Astrocyte (in vitro differentiated cells and primary cell): ENCODE measurements around the gene COL23A1. TPM values are rescaled to one million over a fixed set of nuclear protein-coding genes. Genes with fewer than 3 reads are reported as not detected.

Source experiments
- DNase-seq: peaks from one replicate; pipeline ENCODE4 v3.0.0-alpha.2; 2010; ENCODE audit warnings: low read depth
- FAIRE-seq: peaks from 2 replicates; lab custom pipeline; 2011; peaks lifted over from hg19 to GRCh38; lab: Jason Lieb, UNC
- H2AFZ ChIP-seq: 2 replicates; pipeline ENCODE4 v1.6.0; 2012; ENCODE audit warnings: low read depth, low read length, inconsistent platforms
- H3K27ac ChIP-seq: 2 replicates; pipeline ENCODE4 v1.5.1; 2011; ENCODE audit warnings: low read depth, low read length, inconsistent platforms
- H3K27me3 ChIP-seq: 2 replicates; pipeline ENCODE4 v1.6.0; 2011; ENCODE audit warnings: low read length, inconsistent platforms; ENCODE audit not compliant: insufficient read depth
- H3K36me3 ChIP-seq: 2 replicates; pipeline ENCODE4 v1.5.1; 2011; ENCODE audit warnings: low read length, inconsistent platforms; ENCODE audit not compliant: insufficient read depth
- H3K4me1 ChIP-seq: 2 replicates; pipeline ENCODE4 v1.5.1; 2011; ENCODE audit warnings: low read length, inconsistent platforms; ENCODE audit not compliant: insufficient read depth
- H3K4me2 ChIP-seq: 2 replicates; pipeline ENCODE4 v1.6.0; 2012; ENCODE audit warnings: low read length, inconsistent platforms
- H3K4me3 ChIP-seq: 2 replicates; pipeline ENCODE4 v1.5.1; 2011; ENCODE audit warnings: low read depth, mild to moderate bottlenecking, low read length, inconsistent platforms; ENCODE audit not compliant: insufficient read depth
- H3K79me2 ChIP-seq: 2 replicates; pipeline ENCODE4 v1.6.0; 2012; ENCODE audit warnings: mild to moderate bottlenecking, low read length, inconsistent platforms; ENCODE audit not compliant: insufficient read depth
- H3K9ac ChIP-seq: 2 replicates; pipeline ENCODE4 v1.6.0; 2012; ENCODE audit warnings: mild to moderate bottlenecking, low read length, inconsistent platforms
- H3K9me3 ChIP-seq: 2 replicates; pipeline ENCODE4 v1.5.1; 2012; ENCODE audit warnings: low read depth, mild to moderate bottlenecking, low read length, inconsistent platforms; ENCODE audit not compliant: insufficient read depth
- H4K20me1 ChIP-seq: 2 replicates; pipeline ENCODE4 v1.6.0; 2012; ENCODE audit warnings: low read length, inconsistent platforms; ENCODE audit not compliant: insufficient read depth
- H3K27ac Mint-ChIP-seq: one replicate; pipeline ENCODE4 v1.8.0; 2021; ENCODE audit warnings: mild to moderate bottlenecking, mixed read lengths; ENCODE audit not compliant: unreplicated experiment
- H3K27me3 Mint-ChIP-seq: one replicate; pipeline ENCODE4 v1.8.0; 2021; ENCODE audit warnings: low read depth, mixed read lengths; ENCODE audit not compliant: unreplicated experiment
- H3K36me3 Mint-ChIP-seq: one replicate; pipeline ENCODE4 v1.8.0; 2021; ENCODE audit warnings: low read depth, mixed read lengths; ENCODE audit not compliant: unreplicated experiment
- H3K4me1 Mint-ChIP-seq: one replicate; pipeline ENCODE4 v1.8.0; 2021; ENCODE audit warnings: low read depth, mixed read lengths; ENCODE audit not compliant: unreplicated experiment
- H3K4me3 Mint-ChIP-seq: one replicate; pipeline ENCODE4 v1.8.0; 2021; ENCODE audit warnings: mild to moderate bottlenecking, moderate library complexity, mixed read lengths; ENCODE audit not compliant: unreplicated experiment
- H3K9me3 Mint-ChIP-seq: one replicate; pipeline ENCODE4 v1.8.0; 2021; ENCODE audit warnings: mild to moderate bottlenecking, mixed read lengths; ENCODE audit not compliant: unreplicated experiment
- EZH2 ChIP-seq: IDR thresholded peaks from 2 replicates; pipeline ENCODE4 v1.6.1; 2012; ENCODE audit warnings: mild to moderate bottlenecking, low read length, inconsistent platforms; ENCODE audit not compliant: insufficient read depth
- total RNA-seq: library from RNA; stranded (reverse); gene quantifications from 2 replicates; pipeline ENCODE4 v1.2.1, GENCODE V29; 2021
- TF ChIP-seq, protein P1 (sequence below): IDR thresholded peaks from 2 replicates; pipeline ENCODE4 v1.5.1; 2011; ENCODE audit warnings: low read depth, mild to moderate bottlenecking, inconsistent platforms, low read length, moderate library complexity; ENCODE audit not compliant: insufficient read depth

COL23A1 gene
- total RNA-seq, 1 donor from 2014 or later: 0.16 TPM

DNA sequence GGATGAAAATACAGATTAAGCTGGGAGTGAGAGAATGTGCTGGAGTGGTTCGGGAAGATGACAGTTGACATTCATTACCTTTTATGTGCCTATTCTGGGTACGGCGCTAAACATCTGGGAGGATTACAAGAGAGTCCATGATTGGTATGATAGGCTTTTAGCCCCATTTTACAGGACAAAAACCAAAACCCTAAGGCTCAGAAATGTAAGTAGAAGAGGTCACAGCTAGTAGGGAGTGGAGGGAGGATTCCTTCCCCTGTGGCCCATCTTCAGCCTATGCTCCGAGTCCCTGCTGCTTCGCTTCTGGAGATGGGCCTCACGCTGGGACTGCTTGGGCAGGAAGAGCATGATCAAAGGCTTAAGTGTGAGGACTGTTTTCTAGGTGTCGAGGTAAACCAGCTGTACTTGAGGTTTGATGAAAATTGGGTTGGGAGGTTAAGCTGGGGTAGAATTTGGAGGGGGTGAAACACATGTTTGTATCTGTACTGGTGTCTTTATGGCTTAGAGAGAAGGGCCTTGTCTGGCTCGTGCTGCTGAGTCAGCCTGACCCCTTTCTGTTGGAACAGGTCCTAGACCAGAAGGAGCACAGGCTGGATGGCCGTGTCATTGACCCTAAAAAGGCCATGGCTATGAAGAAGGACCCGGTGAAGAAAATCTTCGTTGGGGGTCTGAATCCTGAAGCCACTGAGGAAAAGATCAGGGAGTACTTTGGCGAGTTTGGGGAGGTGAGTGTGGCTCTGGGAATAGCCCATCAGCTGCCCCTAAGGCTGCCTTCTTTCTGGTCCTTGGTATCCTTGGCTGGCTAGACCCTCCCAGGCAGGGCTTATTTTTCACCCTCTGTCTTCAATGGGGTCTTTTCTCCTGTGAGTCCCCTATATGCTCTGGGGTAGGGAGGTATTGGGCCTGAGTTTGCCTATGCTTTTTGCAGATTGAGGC, 383.8 kb downstream of the COL23A1 start:
- Histone ChIP-seq H4K20me1 (peaks cover 63% of the 10 kb centered on the region), H3K4me1 (peaks cover 28% of the 10 kb centered on the region), H3K9me3 (no peaks in the 10 kb centered on the region), H3K4me2 (peak overlapping the region; percentile 98), H3K79me2 (peaks cover 70% of the 10 kb centered on the region), H3K27me3 (no peaks in the 10 kb centered on the region), H3K36me3 (peaks cover 54% of the 10 kb centered on the region), H3K4me3 (peak overlapping the region; percentile 100), H3K9ac (peak overlapping the region; percentile 90), H3K27ac (peak overlapping the region; percentile 72), H2AFZ (no peak overlapping the region)
- peaks cover 27% of the 10 kb centered on the region for H3K4me1 Mint-ChIP-seq
- H3K9me3 Mint-ChIP-seq: peaks cover 2% of the 10 kb centered on the region
- no peak for FAIRE-seq
- peak overlapping the region; percentile 85 for H3K4me3 Mint-ChIP-seq
- H3K27me3 Mint-ChIP-seq: no peaks in the 10 kb centered on the region
- peak overlapping the region; percentile 8 for H3K27ac Mint-ChIP-seq
- peaks cover 29% of the 10 kb centered on the region for H3K36me3 Mint-ChIP-seq
- DNase-seq: no peak
- TF ChIP-seq, protein P1, sequence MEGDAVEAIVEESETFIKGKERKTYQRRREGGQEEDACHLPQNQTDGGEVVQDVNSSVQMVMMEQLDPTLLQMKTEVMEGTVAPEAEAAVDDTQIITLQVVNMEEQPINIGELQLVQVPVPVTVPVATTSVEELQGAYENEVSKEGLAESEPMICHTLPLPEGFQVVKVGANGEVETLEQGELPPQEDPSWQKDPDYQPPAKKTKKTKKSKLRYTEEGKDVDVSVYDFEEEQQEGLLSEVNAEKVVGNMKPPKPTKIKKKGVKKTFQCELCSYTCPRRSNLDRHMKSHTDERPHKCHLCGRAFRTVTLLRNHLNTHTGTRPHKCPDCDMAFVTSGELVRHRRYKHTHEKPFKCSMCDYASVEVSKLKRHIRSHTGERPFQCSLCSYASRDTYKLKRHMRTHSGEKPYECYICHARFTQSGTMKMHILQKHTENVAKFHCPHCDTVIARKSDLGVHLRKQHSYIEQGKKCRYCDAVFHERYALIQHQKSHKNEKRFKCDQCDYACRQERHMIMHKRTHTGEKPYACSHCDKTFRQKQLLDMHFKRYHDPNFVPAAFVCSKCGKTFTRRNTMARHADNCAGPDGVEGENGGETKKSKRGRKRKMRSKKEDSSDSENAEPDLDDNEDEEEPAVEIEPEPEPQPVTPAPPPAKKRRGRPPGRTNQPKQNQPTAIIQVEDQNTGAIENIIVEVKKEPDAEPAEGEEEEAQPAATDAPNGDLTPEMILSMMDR: no peak
- TF ChIP-seq EZH2: no peak

DNA sequence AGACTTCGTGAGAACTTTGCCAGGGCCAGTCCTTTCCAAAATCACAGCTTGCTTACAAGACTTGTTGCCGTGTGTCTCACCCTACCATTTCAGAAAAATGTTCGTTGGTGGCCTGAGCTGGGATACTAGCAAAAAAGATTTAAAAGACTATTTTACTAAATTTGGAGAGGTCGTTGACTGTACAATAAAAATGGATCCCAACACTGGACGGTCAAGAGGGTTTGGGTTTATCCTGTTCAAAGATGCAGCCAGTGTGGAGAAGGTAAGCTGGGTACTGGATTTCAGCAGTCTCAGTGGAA, 384.5 kb downstream of the COL23A1 start:
- H3K79me2 ChIP-seq: peaks cover 68% of the 10 kb centered on the region
- FAIRE-seq (no peak), DNase-seq (no peak)
- peaks cover 27% of the 10 kb centered on the region for H3K36me3 Mint-ChIP-seq
- H3K36me3 ChIP-seq: peaks cover 48% of the 10 kb centered on the region
- H3K4me3 ChIP-seq: peak overlapping the region; percentile 100
- no peaks in the 10 kb centered on the region for H3K9me3 ChIP-seq
- H3K27me3 ChIP-seq: no peaks in the 10 kb centered on the region
- peaks cover 2% of the 10 kb centered on the region for H3K9me3 Mint-ChIP-seq
- no peak overlapping the region for H2AFZ ChIP-seq
- H3K4me1 ChIP-seq: peaks cover 28% of the 10 kb centered on the region
- no peaks in the 10 kb centered on the region for H3K27me3 Mint-ChIP-seq
- H3K4me1 Mint-ChIP-seq: peaks cover 27% of the 10 kb centered on the region
- peak overlapping the region; percentile 72 for H3K27ac ChIP-seq
- H3K9ac ChIP-seq: peak overlapping the region; percentile 90
- H3K4me2 ChIP-seq: peak overlapping the region; percentile 98
- H3K27ac Mint-ChIP-seq: peak overlapping the region; percentile 8
- peak overlapping the region; percentile 85 for H3K4me3 Mint-ChIP-seq
- peaks cover 55% of the 10 kb centered on the region for H4K20me1 ChIP-seq
- TF ChIP-seq, protein P1: no peak
- no peak for TF ChIP-seq EZH2
